ENCODE measurements around the gene PGBD1. TPM values are rescaled to one million over a fixed set of nuclear protein-coding genes. Genes with fewer than 3 reads are reported as not detected.

The PGBD1 gene
- total and polyA plus RNA-seq, 2 of the 13 experiments (the other 11 are each of a cell fraction or from before 2014, with no cell fraction given) = 3.6 to 6.9 TPM

GRCh38 chr6:28264834-28265401 is 16.5 kb upstream of the PGBD1 start:
- no peaks in the 10 kb centered on the region for H3K36me3 ChIP-seq (replicated peaks in 1 of 2; ENCODE audit: control insufficient read depth in 1 of 2, insufficient read depth in 2 of 2, low read length in 2 of 2)
- ChIA-PET CTCF (ENCODE audit: low intra/inter-chr PET ratio, low total read pairs) (no interaction called here), POLR2A (no interaction called here)
- BruUV-seq (replicated peaks) = no TSS peak
- H3K9ac ChIP-seq (ENCODE audit: insufficient read depth, low read depth, low read length) = no peak overlapping the region
- in situ Hi-C loops (cut with HindIII; ENCODE audit: extremely low pct_ligation_motif_present, low pct_unique_long_range_greater_than_20kb) (no loop called here), intact Hi-C loops (cut with micrococcal nuclease; ENCODE audit: unreplicated experiment) (loop anchor here (5.0 kb wide), 1 partner anchor 57 kb away; no protein-coding TSS in a partner anchor)
- no peak overlapping the region for H3K27ac ChIP-seq (ENCODE audit: extremely low read length, insufficient read depth, low read length)
- H3K4me1 ChIP-seq (ENCODE audit: insufficient read depth, low read length) = peaks cover 25% of the 10 kb centered on the region
- ATAC-seq (no peak), DNase-seq (ENCODE audit: low spot score) (no peak), FAIRE-seq (no peak)
- WGBS (ENCODE audit: low lambda C conversion rate) = 28% methylated on average over 4 of the region's 4 CpGs
- H3K4me2 ChIP-seq (ENCODE audit: low read depth, low read length) = no peak overlapping the region
- H3K79me2 ChIP-seq (ENCODE audit: insufficient read depth, low read length) = peaks cover 19% of the 10 kb centered on the region
- no peak overlapping the region for H3K4me3 ChIP-seq (replicated peaks in 1 of 3; ENCODE audit: insufficient read depth in 1 of 3, low read depth in 2 of 3, low read length in 3 of 3)
- no peaks in the 10 kb centered on the region for H3K9me3 ChIP-seq (ENCODE audit: low read length)
- H2AFZ ChIP-seq (ENCODE audit: low read length) = no peak overlapping the region
- no peaks in the 10 kb centered on the region for H4K20me1 ChIP-seq (ENCODE audit: insufficient read depth, low read length)
- peaks cover 0 to 18% of the 10 kb centered on the region in 2 experiments; a peak in 3 of 5 replicates for H3K27me3 ChIP-seq (ENCODE audit: control insufficient read depth in 1 of 2, insufficient read depth in 2 of 2, low read length in 2 of 2)
- TF ChIP-seq CREB3 (CRISPR knock-in tag; IDR thresholded peaks at IDR 0.05) (no peak), AGO2 (optimal IDR thresholded peaks at IDR 0.05; ENCODE audit: low read depth, low read length) (no peak), STAT6 (CRISPR knock-in tag; IDR thresholded peaks at IDR 0.05; ENCODE audit: borderline replicate concordance) (no peak), SAP130 (CRISPR knock-in tag; IDR thresholded peaks at IDR 0.05; ENCODE audit: low read depth) (no peak), CBX1 (IDR thresholded peaks at IDR 0.05; ENCODE audit: low read depth) (no peak), ARID4A (CRISPR knock-in tag; IDR thresholded peaks at IDR 0.05; ENCODE audit: borderline replicate concordance) (no peak), TBX2 (CRISPR knock-in tag; IDR thresholded peaks at IDR 0.05; ENCODE audit: borderline replicate concordance) (no peak), ZNF83 (CRISPR knock-in tag; IDR thresholded peaks at IDR 0.05; ENCODE audit: borderline replicate concordance) (no peak), HMGXB3 (CRISPR knock-in tag; IDR thresholded peaks at IDR 0.05; ENCODE audit: borderline replicate concordance) (no peak), ZNF550 (CRISPR knock-in tag; IDR thresholded peaks at IDR 0.05; ENCODE audit: borderline replicate concordance) (no peak)

Data from HepG2 (cell line).